Eye (tissue), 1 donor: ENCODE measurements around the gene RAET1G.
"Not testable (repeated sequence)": the region's sequence is repeated elsewhere in the genome, so short reads cannot be mapped to it uniquely, and the experiment has no call there.

Source experiments
- DNase-seq: peaks from one replicate; pipeline ENCODE4 v3.0.0-alpha.2; 2015

The RAET1G gene

GRCh38 chr6:149953390-149953789 lies 30.5 kb upstream of the RAET1G start:
- not testable (repeated sequence) for DNase-seq

GRCh38 chr6:149951626-149952025 lies 28.7 kb upstream of the RAET1G start:
- no peak for DNase-seq

GRCh38 chr6:149951096-149951495 lies 28.2 kb upstream of the RAET1G start:
- peak; percentile 4 for DNase-seq

GRCh38 chr6:149950423-149950822 lies 27.5 kb upstream of the RAET1G start:
- peak; percentile 44 for DNase-seq

GRCh38 chr6:149948616-149949015 lies 25.7 kb upstream of the RAET1G start:
- DNase-seq = no peak

GRCh38 chr6:149948011-149948410 lies 25.1 kb upstream of the RAET1G start:
- DNase-seq = no peak

- DNase-seq = not testable (repeated sequence)
These were observed 24.6 kb upstream of the RAET1G start for GRCh38 chr6:149947533-149947932.

GRCh38 chr6:149946631-149947030 lies 23.7 kb upstream of the RAET1G start:
- not testable (repeated sequence) for DNase-seq

- not testable (repeated sequence) for DNase-seq
These were observed 22.4 kb upstream of the RAET1G start for GRCh38 chr6:149945276-149945675.

- not testable (repeated sequence) for DNase-seq
These were observed 20.4 kb upstream of the RAET1G start for GRCh38 chr6:149943321-149943720.

- no peak for DNase-seq
These were observed 19.5 kb upstream of the RAET1G start for GRCh38 chr6:149942461-149942829.

GRCh38 chr6:149941583-149942460 lies 18.9 kb upstream of the RAET1G start, which contains the start of gene ULBP2:
TSS of gene ULBP2 (plus strand) at chr6:149942014. CDS start at chr6:149942073, 59 bp downstream.
- peak; percentile 95 for DNase-seq

- peak; percentile 59 for DNase-seq
These were observed 17.7 kb upstream of the RAET1G start for GRCh38 chr6:149940672-149940982.

GRCh38 chr6:149939909-149940671 lies 17.2 kb upstream of the RAET1G start:
- DNase-seq = no peak

GRCh38 chr6:149939356-149939648 lies 16.4 kb upstream of the RAET1G start:
- DNase-seq = peak; percentile 54

GRCh38 chr6:149938571-149939355 lies 15.8 kb upstream of the RAET1G start:
- DNase-seq = peak; percentile 57

GRCh38 chr6:149938013-149938570 lies 15.2 kb upstream of the RAET1G start:
- DNase-seq = not testable (repeated sequence)

- DNase-seq = no peak
These were observed 13.8 kb upstream of the RAET1G start for GRCh38 chr6:149936743-149937142.

- no peak for DNase-seq
These were observed 12.7 kb upstream of the RAET1G start for GRCh38 chr6:149935668-149936067.

GRCh38 chr6:149935246-149935645 lies 12.3 kb upstream of the RAET1G start:
- no peak for DNase-seq

GRCh38 chr6:149934249-149935156 lies 11.6 kb upstream of the RAET1G start:
- DNase-seq = peak; percentile 94

GRCh38 chr6:149933461-149933860 lies 10.5 kb upstream of the RAET1G start:
- DNase-seq = no peak
